ENCODE measurements around the gene KITLG.

GRCh38 chr12:88590851-88591250, 10.6 kb upstream of the KITLG start:
- TF ChIP-seq CTCF (IDR thresholded peaks at IDR 0.05; ENCODE audit: low read depth, low read length, missing input control) (no peak), GABPA (IDR thresholded peaks at IDR 0.05 in 1 of 2, conservative IDR thresholded peaks at IDR 0.05 in 1 of 2) (no peak), YY1 (IDR thresholded peaks at IDR 0.05) (no peak), MAX (IDR thresholded peaks at IDR 0.05) (no peak), HNF4A (conservative IDR thresholded peaks at IDR 0.05) (no peak), REST (IDR thresholded peaks at IDR 0.05) (no peak), FOXA1 (IDR thresholded peaks at IDR 0.05) (no peak), RAD21 (IDR thresholded peaks at IDR 0.05) (no peak), TAF1 (conservative IDR thresholded peaks at IDR 0.05) (no peak), FOXA2 (IDR thresholded peaks at IDR 0.05) (no peak), RXRA (IDR thresholded peaks at IDR 0.05) (no peak)
